HL-60/S4 treated with retinoic acid at 250 ng/mL for 4 days and 3 days (cell line): ENCODE results near the gene EFCAB11.

Experiments used
- in situ Hi-C: fragments of 300-500 bp; cut with MboI; formaldehyde crosslinking; loops from 2 replicates; pipeline ENCODE4 v1.7.0; 2022; ENCODE audit warnings: low sequenced_read_pairs

Gene EFCAB11

DNA sequence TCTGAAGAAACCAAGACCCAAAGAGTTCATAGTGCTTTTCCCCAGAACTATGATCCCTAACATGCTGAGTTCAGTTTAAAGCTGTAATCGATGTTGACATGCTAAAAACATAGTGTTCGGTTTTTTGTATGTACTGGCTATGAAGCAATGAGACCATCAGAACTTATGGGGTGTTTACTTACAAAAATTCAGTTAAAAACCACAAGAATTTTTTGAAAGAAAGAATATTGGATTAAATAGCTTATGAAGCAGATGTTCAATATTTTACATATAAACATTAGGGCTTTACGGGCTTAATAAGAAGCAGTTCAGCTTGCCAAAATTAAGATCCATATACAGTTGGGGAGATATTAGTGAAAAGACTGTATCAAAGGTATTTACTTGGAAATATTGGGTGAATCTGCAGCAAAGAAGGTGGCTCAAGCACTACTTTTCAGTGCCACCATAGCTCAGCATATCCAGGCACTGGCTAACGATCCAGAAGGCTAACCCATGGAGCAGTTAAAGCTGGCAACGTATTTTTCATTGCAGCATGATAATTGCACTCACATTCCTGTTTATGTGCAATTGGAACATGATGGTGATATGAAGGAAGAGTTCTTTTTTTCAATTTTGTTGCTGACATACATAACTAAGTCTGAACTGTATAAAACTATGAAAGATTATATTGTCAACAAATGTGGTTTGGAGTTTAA, 125.9 kb downstream of the EFCAB11 start:
- in situ Hi-C loops = no loop called here

- in situ Hi-C loops = no loop called here
Measured at GRCh38 chr14:89827265-89827664, 127.3 kb downstream of the EFCAB11 start.

GRCh38 chr14:89826596-89826995, 127.9 kb downstream of the EFCAB11 start:
- in situ Hi-C loops = no loop called here

GRCh38 chr14:89823743-89824142, 130.8 kb downstream of the EFCAB11 start:
- in situ Hi-C loops = no loop called here

DNA sequence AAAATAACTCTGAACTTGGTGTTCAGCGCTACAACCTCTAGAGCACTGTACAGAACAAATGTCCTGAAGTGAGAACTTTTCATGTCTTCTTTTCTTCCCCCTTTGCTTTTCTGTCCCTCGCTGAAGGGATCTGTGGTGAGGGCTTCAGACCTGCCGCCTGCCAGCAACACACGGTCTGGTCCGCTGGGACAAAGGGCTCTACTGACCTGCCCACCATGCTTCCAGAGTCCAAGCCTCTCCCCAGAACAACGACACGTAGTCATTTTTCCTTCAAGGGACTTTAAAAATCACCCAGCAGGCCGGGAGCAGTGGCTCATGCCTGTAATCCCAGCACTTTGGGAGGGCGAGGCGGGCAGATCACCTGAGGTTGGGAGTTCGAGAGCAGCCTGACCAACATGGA, 140.4 kb downstream of the EFCAB11 start:
- in situ Hi-C loops = no loop called here

- in situ Hi-C loops = no loop called here
Measured at GRCh38 chr14:89813617-89814031, 140.9 kb downstream of the EFCAB11 start.

DNA sequence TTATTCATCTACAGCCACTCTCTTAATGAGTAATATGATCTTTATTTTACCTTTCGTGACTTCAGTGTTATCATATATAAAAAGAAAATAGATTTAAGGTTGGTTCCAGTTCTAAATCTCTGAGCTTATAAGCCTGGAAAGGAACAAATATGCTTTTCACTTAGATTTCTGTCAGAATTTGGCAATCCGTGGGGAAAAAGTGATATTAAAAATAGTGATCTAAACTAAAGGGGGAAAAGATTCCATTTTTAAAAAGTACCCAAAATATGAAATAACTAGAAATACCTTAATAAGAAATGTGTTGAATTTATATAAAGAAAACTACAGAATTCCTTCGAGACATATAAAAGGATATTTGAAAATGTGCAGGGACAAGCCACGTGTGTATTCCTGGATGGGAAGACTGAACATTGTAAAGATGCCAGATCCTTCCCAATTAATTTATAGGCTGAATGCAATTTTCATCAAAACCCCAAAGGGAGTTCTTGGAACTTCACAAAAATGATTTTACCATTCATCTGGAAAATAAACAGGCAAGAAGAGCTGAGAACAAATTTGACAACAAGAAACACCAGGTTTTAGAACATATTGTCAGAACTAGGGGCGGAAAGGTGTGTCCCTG, 142.5 kb downstream of the EFCAB11 start:
- in situ Hi-C loops = no loop called here

DNA sequence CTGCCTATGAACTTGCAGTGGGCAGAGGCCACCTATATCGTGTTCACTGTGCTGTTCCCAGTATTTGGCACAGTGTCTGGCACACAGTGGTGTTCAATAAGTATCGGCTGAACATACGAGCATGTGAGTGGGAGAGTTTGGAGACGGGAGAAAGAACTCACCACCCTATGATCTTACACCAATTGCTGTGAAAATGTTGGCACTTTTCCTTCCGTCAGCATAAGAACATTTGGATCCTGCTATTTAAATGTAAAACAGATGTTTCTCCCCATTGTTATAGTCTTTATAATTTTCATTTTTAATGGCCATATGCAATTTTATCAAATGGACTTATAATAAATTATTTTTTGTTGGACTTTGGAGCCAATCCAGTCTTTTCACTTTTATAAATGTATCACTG, 144.4 kb downstream of the EFCAB11 start:
- in situ Hi-C loops = no loop called here

- in situ Hi-C loops = no loop called here
Measured at GRCh38 chr14:89807892-89808291, 146.6 kb downstream of the EFCAB11 start.

DNA sequence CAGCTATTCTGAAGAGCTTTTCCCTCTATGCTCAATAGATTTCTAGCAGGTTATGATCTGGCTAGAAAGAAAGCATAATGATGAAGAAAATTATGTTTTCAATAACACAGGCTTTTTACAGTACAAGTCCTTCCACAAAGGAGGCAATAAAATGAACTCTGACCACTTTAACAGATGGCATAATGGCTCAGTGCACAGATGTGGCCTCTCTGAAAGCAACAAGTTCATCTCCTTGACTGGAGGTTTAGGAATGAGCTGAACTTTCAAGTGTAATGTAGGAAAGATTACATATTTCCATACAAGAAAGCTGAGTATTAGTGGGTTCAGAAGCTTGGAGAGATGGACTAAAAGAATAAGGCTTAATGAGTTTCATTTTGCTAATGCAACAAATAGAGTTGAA, 147.4 kb downstream of the EFCAB11 start:
- in situ Hi-C loops = no loop called here

DNA sequence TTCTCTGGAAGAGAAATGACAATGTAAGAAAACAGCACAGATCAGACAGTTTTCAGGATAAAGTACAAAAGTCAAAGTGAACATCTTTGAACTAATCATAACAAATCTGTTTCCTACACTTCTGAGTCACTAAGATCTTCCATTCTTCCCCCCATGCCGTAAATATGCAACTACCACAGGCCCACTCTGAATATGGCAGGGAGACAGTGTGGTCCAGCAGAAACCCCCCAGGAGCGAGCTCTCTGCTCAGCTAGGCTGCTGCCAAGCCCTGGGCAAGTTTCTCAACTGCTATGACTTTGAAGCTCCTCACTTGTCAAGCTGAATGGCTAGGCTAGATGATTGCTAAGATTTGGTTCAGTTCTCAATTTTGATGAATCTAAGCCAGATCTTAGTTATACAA, 148.1 kb downstream of the EFCAB11 start:
- in situ Hi-C loops = no loop called here

DNA sequence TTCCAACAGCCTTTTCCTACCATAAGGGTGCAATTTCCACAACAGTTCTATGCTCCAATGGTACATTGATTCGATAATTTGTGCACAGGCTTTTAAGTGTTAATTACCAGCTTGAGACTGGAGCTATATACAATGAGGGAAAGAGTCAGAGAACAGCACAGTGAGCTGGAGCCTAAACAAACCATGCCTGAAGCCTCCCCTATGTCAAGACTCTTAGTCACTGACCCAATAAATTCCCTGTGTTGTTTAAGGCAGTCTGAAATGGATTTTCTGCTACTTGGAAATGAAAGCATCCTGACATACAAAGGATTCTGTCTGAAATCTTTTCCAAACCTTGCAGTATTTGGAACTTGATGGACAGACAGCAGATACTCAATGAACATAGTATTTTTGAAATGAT, 149.0 kb downstream of the EFCAB11 start:
- in situ Hi-C loops = no loop called here

DNA sequence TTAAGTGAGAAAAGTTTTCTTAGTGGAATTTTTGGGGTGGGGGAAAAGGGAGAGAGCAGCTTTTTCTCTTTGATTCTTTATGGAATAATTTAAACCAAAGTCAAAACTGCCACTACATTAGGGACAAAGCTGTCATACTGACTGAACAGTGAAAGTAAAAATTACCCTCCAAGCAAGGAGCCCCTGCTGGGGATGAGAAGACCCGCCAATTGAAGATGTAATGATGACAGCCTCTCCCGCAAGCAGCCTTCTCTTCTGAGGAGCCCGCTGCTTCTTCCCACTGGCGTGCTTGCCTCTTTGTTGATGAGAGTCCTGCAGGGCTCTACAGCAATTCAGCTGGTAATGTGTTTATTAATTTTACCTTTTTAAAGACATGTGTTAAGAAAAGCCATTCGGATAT, 151.0 kb downstream of the EFCAB11 start:
- in situ Hi-C loops = no loop called here

DNA sequence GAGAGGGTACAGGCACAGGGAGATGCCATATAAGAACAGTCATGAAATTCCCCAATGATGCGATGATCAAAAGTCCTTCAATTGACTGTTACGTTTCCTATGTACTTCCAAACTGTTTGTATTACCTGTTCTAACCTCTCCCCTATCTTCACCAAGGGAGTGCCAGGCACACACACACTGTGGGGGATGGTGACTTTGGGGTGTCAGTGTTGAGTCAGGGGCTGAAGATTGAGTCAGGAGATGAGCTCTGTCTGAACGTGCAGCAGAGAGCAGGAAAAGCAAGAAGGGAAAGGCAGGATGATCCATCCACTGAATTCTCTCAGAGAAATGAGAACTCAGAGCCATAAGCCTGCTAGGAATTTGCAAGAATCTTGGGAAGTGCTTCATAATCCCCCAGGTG, 153.4 kb downstream of the EFCAB11 start:
- in situ Hi-C loops = no loop called here

DNA sequence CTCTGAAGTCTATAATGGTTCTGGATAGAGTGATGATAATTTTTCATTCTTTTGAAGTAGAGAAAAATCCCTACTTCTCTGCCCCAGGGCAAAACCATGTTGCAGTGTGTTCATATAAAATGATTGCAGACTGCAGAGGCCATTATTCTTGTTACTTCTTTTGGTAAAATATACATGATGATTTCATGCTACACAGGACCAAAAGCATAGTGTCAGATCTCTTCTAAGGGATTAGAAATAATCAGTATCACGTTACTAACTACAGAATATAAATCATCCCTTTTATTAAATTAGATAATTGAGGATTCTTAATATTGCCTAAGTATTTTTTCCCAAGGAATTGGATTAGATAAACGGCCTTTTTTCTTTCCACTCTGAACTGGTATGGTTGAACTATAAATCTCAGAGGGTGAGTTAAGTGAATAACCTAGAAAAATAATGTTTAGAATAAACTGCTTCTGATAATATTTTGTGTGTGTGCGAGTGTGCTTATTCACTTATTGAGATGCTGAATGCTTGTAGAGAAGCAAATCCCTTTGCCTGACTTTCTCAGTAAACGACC, 156.2 kb downstream of the EFCAB11 start:
- in situ Hi-C loops = no loop called here

GRCh38 chr14:89797148-89797547, 157.4 kb downstream of the EFCAB11 start:
- in situ Hi-C loops = no loop called here

- in situ Hi-C loops = no loop called here
Measured at GRCh38 chr14:89794096-89794495, 160.4 kb downstream of the EFCAB11 start.

- in situ Hi-C loops = no loop called here
Measured at GRCh38 chr14:89793367-89793716, 161.2 kb downstream of the EFCAB11 start.

DNA sequence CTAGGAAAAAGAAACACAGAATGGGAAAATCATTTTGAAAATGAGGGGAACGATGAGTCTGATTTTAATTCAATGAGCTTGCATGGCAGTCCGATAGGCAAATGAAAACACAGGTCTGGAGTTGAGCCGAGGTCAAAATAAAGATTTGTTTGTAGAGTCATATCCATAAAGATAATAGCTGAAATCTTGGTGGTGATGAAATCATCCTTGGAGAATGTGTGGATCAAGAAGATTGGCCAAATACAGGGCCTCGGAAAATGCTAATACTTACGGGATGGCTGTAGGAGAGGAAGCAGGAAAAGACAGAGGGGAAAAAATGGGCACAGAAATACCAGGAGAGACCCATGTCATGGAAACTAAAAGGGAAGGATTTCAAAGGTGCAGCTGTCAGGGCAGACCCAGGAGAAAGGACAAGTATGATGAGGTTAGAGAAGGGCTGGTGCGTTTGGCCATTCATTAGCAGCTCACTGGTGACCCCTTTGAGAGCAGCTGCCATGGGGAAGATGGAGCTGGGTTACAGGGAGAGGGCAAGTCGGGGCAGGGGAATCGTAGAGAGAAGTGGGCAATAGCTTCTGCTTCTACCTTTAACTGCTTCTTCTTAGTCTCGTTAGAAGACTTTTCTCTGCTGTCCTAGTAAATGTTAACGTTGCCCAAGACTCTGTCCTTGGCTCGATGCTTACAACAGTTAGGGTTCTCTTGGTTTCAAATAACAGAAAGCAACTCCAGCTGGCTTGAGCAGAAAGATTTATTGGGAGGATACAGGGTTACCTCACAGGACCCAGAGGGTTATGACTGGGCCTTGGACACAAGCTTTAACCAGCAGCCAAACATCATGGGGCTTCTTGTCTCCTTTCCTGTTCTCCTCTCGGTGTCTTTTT, 161.8 kb downstream of the EFCAB11 start:
- in situ Hi-C loops = no loop called here

- in situ Hi-C loops = no loop called here
Measured at GRCh38 chr14:89787525-89787924, 167.0 kb downstream of the EFCAB11 start.

- in situ Hi-C loops = no loop called here
Measured at GRCh38 chr14:89781046-89781445, 173.5 kb downstream of the EFCAB11 start.

GRCh38 chr14:89779707-89780106, 174.8 kb downstream of the EFCAB11 start:
- in situ Hi-C loops = no loop called here
